GM06990 (cell line): ENCODE measurements around the gene AMPH.
"Not testable (repeated sequence)": the region's sequence is repeated elsewhere in the genome, so short reads cannot be mapped to it uniquely, and the experiment has no call there.

Experiments
- DNase-seq: peaks from one replicate; pipeline ENCODE4 v3.0.0-alpha.2; 2011; ENCODE audit not compliant: insufficient read length; ENCODE audit errors: extremely low read depth
- H3K27me3 ChIP-seq: replicated peaks from 2 replicates; pipeline ENCODE4 v1.6.0; 2011; ENCODE audit warnings: low read length; ENCODE audit not compliant: control insufficient read depth, insufficient read depth
- H3K36me3 ChIP-seq: 2 replicates; pipeline ENCODE4 v1.5.1; 2011; ENCODE audit warnings: low read length; ENCODE audit not compliant: control insufficient read depth, insufficient read depth
- H3K4me3 ChIP-seq: replicated peaks from 2 replicates; pipeline ENCODE4 v1.5.1; 2011; ENCODE audit warnings: low read depth, mild to moderate bottlenecking, control low read depth, low read length
- TF ChIP-seq, protein P1 (sequence below): IDR thresholded peaks from 2 replicates; pipeline ENCODE4 v1.5.1; 2011; ENCODE audit warnings: low read length, control low read depth, mild to moderate bottlenecking, inconsistent platforms; ENCODE audit not compliant: insufficient read depth, poor library complexity, severe bottlenecking

AMPH gene

DNA sequence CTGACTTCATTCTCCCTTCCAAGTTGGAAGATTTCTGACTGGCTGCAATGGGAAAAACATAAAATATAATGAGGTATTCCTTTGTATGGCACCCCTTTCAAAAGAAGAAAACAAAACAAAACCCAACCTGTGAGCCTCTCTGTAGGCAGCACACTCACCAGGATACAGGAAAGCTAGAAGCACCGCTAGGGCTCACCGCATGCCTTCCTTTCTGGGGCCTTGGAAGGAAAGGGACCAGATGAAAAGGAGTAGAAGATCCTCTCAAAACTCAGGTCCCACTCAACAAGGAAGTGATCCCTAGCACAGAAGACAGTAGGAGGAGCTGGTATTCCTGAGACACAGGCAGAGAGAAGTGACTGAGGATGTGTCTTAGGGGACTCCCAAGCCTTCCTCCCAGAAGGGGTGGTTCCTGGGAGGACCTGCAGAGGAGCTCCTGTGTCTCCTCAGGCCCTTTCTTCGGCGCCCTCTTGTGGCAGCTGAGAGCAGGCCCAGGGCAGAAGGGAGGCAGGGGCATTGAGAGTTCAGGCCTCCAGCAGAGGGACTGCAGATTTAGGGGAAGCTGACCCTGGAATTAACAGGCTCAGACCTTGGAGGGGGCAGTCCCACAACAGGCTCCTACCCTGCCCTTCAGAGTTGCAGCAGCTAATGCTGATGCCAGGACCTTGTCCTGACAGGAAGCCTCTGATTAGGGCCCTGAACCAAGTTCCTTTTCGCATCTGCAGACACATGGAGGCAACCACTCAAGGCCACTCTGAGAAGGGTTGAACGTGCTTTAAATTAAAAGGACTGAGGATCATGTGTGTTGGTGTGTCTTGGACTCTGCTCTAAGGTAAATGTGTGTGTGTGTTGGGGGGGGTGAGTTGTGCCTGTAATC is 285.6 kb downstream of the AMPH start:
- H3K36me3 ChIP-seq, H3K27me3 ChIP-seq: not testable (repeated sequence)
- TF ChIP-seq, protein P1, sequence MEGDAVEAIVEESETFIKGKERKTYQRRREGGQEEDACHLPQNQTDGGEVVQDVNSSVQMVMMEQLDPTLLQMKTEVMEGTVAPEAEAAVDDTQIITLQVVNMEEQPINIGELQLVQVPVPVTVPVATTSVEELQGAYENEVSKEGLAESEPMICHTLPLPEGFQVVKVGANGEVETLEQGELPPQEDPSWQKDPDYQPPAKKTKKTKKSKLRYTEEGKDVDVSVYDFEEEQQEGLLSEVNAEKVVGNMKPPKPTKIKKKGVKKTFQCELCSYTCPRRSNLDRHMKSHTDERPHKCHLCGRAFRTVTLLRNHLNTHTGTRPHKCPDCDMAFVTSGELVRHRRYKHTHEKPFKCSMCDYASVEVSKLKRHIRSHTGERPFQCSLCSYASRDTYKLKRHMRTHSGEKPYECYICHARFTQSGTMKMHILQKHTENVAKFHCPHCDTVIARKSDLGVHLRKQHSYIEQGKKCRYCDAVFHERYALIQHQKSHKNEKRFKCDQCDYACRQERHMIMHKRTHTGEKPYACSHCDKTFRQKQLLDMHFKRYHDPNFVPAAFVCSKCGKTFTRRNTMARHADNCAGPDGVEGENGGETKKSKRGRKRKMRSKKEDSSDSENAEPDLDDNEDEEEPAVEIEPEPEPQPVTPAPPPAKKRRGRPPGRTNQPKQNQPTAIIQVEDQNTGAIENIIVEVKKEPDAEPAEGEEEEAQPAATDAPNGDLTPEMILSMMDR, result peak; percentile 85
- peak; percentile 49 for DNase-seq
- peak overlapping the region; percentile 31 for H3K4me3 ChIP-seq

DNA sequence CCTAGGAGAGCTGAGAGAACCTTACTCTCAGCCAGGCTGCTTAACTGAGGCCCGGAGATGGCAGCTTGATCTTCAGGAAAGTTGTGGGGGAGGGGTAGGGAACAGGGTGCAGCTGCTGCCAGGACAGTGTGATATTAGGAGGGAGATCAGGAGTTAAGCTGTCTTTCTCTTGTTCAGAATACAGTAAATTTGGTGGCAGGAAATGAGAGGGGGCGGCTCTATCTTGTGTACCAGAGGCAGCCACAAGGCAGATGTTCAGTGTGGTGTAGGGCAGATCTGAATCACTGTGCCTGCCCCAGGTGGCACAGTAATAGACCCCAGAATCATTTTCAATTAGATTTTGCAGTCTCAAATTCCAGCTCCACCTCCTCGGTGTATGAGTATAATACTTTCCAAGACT is 286.4 kb downstream of the AMPH start:
- not testable (repeated sequence) for H3K27me3 ChIP-seq, H3K36me3 ChIP-seq, DNase-seq, H3K4me3 ChIP-seq

DNA sequence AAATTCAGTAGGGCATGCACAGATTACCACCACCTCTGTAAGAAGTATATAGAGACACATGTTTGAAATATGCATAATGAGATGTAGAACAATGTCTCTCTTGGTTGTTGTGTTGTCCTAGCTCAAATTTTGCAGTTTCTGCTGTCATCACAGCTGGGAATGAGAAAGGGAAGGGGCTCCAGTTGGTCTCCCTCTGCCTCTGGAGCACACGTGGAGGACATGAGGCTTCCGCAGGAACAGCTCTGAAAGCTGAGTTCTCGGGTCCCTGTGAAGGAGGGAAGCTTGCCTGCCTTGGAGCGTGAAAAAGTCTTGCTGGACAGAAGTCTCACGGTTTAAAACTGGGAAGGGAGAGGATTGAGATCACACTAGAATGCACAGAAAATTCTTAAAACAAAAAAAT is 289.0 kb downstream of the AMPH start:
- DNase-seq, H3K4me3 ChIP-seq, H3K27me3 ChIP-seq, H3K36me3 ChIP-seq: not testable (repeated sequence)

- H3K4me3 ChIP-seq, H3K27me3 ChIP-seq, H3K36me3 ChIP-seq, DNase-seq: not testable (repeated sequence)
- TF ChIP-seq, protein P1, result peak; percentile 38
These were observed 289.9 kb downstream of the AMPH start for GRCh38 chr7:38341172-38341705.

DNA sequence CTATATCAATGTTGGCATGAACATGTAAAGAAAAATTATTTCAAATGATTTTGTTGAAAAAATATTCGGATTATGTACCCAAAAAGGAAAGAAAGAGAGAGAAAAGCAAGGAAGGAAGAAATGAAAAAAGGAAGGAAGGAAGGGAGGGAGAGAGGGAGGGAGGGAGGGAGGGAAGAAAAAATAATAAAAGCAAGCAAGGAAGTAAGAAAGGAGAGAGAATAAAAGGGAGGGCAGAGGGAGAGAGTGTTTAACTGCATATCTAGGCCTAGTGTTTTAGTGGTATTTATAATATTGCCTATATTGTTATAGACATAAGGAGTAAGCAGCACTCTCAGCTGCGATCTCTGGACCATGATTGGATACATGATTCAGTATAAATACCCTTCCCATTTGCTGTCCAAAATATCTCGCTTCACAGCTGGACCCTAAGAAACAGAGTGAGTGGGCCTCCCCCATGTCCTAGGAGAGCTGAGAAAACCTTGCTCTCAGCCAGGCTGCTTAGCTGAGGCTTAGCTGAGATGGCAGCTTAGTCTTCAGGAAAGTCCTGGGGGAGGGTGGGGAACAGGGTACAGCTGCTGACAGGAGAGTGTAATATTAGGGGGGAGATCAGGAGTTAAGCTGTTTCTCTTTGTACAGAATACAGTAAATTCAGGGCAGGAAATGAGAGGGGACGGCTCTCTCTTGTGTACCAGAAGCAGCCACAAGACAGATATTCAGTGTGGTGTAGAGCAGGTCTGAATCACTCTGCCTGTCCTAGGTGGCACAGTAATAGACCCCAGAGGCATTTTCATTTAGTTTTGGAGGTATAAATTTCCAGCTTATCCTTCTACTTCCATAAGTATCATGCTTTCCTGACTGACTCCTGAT is 291.0 kb downstream of the AMPH start:
- TF ChIP-seq, protein P1, result no peak
- no peak for DNase-seq
- Histone ChIP-seq H3K4me3 (no peak overlapping the region), H3K27me3 (no peaks in the 10 kb centered on the region), H3K36me3 (no peaks in the 10 kb centered on the region)

DNA sequence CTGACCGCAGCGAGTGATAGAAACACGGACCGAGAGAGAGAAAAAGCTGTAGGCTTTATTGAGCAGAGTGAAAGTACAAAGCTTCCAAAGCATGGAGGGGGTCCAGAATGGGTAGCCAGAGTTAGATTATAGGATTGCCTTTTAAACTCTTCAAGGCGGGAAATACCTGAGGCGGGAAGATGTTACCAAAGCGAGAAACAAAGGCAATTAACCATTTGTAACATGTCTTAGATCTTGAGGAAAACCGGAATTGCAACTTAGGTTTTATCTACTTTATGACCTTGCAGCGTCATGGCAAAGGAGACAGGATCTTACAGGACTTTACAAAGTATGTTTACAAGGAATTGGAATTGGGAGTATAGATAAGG is 295.0 kb downstream of the AMPH start:
- not testable (repeated sequence) for DNase-seq

More for the DNA sequence above, 295.0 kb downstream of the AMPH start:
- H3K4me3 ChIP-seq, H3K27me3 ChIP-seq, H3K36me3 ChIP-seq: not testable (repeated sequence)
